HK-2 (cell line): ENCODE measurements around the gene XIRP2.

ENCODE experiments used
- DNase-seq: peaks from one replicate; pipeline ENCODE4 v3.0.0-alpha.2; 2018; ENCODE audit not compliant: unreplicated experiment

The XIRP2 gene

DNA sequence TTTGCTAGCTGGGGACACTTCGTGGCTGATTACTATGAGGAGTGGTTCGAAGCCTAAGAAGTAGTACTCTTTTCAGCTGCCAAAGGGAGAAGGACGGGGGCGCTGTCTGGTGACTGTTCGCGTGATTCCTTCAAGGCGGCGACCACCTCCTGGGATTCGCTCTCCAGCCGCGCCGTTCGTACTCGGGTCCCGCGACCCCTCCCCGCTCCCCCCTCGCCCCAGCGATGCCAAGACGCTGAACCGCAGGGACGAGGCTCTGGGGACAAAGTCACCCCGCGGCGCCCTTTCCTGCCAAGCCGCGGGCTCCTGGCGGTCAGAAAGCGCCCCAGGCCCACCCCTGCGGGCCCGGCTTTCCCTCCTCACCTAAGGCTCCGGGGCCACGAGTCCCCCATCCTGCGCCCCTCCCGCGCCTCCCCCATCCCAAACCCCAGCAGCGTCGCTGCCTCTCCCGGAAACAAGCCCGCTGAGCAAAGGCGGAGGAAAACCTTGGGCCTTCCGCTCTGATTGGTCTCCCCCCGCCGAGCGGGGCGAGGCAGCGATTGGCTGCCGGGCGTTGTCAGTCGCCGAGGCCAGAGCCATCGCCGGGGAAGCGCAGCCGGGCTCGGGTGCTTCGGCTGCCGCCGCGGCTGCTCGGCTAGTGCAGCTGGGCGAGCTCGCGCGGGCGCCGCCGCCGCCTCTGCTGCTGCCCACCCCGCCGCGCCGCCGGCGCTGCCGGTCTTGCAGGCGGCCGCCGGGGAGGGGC lies 404.3 kb downstream of the XIRP2 start, which contains the start of gene B3GALT1:
Gene B3GALT1, plus strand, starts transcription at position 572 of the 742 bp plus-strand sequence.
- peak; percentile 93 for DNase-seq

DNA sequence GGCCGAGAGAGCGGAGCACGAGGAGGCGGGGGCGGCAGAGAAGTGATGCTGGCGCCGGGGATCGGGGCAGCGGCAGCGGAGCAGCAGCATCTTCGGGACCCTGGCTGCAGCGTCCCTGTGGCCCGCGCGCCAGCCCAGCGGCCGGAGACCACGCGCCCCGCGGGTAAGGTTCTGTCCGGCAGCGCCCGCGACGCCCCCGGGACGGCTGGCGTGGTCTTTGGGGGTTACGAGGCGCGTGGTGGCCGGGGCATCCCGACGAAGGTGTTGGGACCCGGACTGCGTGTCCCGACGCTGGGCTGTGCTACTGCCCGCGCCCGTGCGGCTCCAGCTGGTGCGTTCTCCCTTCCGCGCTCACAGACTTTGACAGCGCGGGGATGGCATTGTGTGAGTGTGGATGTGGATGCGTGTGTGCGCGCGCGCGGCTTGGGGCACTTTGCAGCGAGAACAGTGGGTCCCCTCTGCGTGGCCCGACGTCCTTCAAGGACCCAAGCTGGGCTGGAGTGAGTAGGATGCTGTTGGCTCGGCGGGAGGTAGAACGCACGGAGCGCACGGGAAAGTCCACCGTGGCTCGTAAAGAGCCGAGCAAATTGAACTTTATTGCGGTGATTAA lies 405.0 kb downstream of the XIRP2 start:
- DNase-seq, result peak; percentile 50

DNA sequence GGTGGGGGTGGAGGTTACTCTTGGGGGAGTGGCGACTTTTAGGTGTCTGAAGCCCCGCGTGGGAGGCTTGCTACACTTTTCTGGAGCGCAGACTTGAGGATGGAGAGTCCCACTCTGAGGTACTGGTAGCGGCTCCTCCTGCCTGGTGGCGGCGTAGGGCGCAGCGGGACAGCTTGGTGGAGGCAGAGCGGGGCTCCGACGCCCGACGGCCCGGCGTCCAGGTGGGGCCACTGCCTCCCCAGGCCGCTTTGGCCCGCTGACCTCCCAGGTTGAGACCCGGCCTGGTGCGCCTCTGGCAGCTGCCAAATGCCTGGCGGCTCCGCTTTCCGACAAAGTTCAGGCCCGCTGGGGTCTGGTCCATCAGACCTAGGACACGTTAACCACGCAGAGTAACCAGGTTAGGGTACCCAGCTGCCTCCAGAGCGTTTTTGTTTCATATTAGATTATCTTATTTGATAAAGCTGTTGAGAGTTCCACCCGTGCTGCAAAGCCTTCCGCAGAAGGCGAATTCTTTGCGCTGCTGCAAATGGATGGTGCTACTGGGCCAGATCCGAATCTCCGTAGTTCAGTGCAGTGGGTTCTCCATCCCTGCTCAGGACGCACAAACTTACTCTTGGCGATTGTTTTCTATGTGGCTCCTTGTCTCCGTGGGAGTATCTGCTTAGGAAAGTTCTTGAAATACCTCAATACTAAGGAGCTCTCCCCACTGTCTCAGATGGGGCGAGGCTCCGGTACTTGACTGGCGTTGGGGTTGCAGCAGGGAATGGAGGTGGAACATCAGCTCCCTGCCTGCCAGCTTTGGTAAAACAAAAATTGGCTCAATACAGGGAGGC lies 405.9 kb downstream of the XIRP2 start:
- DNase-seq, result peak; percentile 41

DNA sequence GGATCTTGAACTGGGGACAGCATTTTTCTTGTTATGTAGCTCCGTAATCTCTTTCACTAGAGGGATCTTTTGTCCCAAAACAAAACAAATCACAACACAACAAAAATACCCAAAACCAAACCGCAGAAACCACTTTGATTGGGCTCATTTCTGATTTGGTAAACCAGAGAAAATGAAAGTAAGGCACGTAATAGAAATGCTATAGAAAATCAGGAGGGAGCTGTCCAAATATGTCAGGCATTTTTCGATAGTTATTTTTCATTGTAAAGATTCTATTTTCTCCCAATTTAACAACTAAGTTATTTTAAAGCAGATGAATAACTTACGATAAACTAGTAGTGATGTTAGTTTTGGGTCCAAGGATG lies 406.5 kb downstream of the XIRP2 start:
- no peak for DNase-seq

DNA sequence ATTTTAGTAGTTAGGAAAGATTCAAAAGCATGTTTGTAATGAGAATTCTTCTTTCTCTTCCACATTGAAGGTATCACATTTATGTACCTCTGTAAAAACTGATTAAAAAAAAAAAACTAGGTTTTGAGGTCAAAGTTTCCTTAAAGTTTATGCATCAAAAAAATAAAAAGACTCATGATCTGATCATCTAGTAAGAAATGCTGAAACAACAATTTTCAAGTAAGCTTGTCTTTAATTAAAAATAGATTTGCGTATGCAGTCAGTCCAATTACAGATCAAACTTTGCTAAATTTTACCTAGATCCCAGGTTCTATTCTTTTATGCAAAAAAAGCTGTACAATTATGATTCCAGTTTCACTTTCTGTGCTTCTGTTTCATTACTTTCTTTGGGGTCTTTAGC lies 409.0 kb downstream of the XIRP2 start:
- no peak for DNase-seq

DNA sequence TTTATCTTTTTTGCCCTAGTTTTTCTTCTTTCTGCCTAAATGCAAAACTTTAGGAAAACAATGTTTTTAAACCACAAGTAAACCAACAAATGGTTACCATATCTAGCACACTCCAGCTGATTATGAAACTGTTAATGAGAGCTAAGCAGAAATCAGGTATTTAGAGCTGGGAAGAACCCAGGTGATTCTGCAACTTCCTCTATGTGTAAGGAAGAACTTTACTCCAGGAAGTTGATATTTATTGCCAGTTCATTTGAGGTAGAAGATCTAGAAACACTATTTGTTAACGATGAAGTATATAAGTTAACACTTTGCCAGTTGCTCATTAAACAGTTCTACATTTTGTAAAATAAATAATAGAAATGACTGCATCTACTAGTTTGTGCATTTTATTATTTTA lies 409.7 kb downstream of the XIRP2 start:
- no peak for DNase-seq
